Choroid plexus epithelial cell (primary cell): ENCODE measurements around the gene EIF2B2.

Experiments used
- DNase-seq: peaks from one replicate; pipeline ENCODE4 v3.0.0-alpha.2; 2010; ENCODE audit warnings: low read depth
- H3K4me3 ChIP-seq: 2 replicates; pipeline ENCODE4 v1.5.1; 2011; ENCODE audit warnings: low read depth, mild to moderate bottlenecking, control low read depth, low read length, moderate library complexity
- CTCF ChIP-seq: conservative IDR thresholded peaks from 2 replicates; pipeline ENCODE4 v1.5.1; 2011; ENCODE audit warnings: low read depth, mild to moderate bottlenecking, control low read depth, inconsistent platforms, low read length, moderate library complexity

Gene EIF2B2

GRCh38 chr14:75010472-75011093 lies 7.9 kb downstream of the EIF2B2 start:
- no peak overlapping the region for H3K4me3 ChIP-seq
- TF ChIP-seq CTCF, result no peak
- peak; percentile 17 for DNase-seq

GRCh38 chr14:75011356-75011994 lies 8.8 kb downstream of the EIF2B2 start:
- no peak overlapping the region for H3K4me3 ChIP-seq
- peak; percentile 79 for DNase-seq
- TF ChIP-seq CTCF, result no peak

- DNase-seq, result no peak
- no peak overlapping the region for H3K4me3 ChIP-seq
- TF ChIP-seq CTCF, result no peak
Measured at GRCh38 chr14:75013290-75013689, 10.6 kb downstream of the EIF2B2 start.

GRCh38 chr14:75015496-75015895 lies 12.8 kb downstream of the EIF2B2 start:
- H3K4me3 ChIP-seq, result no peak overlapping the region
- TF ChIP-seq CTCF, result no peak
- DNase-seq, result no peak

GRCh38 chr14:75016815-75017214 lies 14.1 kb downstream of the EIF2B2 start:
- no peak for DNase-seq
- TF ChIP-seq CTCF, result no peak
- no peak overlapping the region for H3K4me3 ChIP-seq

GRCh38 chr14:75018694-75019093 lies 16.0 kb downstream of the EIF2B2 start:
- no peak for TF ChIP-seq CTCF
- no peak for DNase-seq
- H3K4me3 ChIP-seq, result no peak overlapping the region

GRCh38 chr14:75022655-75023054 lies 19.9 kb downstream of the EIF2B2 start:
- DNase-seq, result peak; percentile 47
- TF ChIP-seq CTCF, result peak; percentile 66
- H3K4me3 ChIP-seq, result no peak overlapping the region
